GM12873 (cell line): ENCODE measurements around the gene RPS18.

Experiments
- CTCF ChIP-seq: IDR thresholded peaks from 2 replicates; pipeline ENCODE4 v1.5.1; 2012; ENCODE audit warnings: low read depth, mild to moderate bottlenecking, moderate library complexity, low read length, control low read depth; ENCODE audit not compliant: insufficient read depth; ENCODE audit errors: missing control alignments

RPS18 gene

DNA sequence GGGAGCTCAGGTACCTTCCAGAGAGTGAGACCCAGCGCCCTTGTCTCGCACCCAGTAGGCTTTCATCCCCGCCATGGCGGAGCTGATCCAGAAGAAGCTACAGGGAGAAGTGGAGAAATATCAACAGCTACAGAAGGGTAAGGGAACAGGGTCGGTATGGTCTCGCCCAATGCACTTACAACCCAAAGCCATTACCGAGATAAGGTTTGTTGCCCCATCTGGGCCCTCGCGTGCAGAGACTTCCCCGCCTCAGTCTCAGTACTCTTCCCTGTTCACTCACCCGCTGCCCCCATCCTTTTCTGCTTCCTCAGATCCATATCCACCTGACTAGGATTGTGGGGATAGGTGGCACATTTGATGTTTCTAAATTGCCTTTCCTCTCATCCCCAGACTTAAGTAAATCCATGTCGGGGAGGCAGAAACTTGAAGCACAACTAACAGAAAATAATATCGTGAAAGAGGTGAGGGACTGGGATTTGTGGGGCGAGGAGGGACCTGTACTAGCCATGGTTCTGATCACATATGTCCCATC, 18.0 kb downstream of the RPS18 start:
- TF ChIP-seq CTCF = no peak

DNA sequence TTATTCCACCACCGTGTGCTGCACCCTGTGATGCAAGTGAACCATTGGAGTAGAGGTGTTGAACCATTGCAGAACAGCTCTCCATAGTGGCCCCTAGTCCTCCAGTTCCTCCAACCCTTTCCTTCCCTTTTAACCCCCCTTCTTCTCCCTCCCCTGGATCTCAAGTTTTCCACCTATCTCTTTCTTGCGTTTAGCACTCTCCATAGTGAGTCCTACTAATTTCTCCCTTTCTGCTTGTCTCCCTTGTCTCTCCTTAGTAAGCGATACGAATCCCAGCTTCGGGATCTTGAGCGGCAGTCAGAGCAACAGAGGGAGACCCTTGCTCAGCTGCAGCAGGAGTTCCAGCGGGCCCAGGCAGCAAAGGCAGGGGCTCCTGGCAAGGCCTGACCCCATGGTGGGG, 18.6 kb downstream of the RPS18 start:
- TF ChIP-seq CTCF = no peak

- no peak for TF ChIP-seq CTCF
Observed at GRCh38 chr6:33292996-33293682, 21.3 kb downstream of the RPS18 start.

GRCh38 chr6:33294086-33294823, 22.4 kb downstream of the RPS18 start:
- no peak for TF ChIP-seq CTCF

GRCh38 chr6:33295621-33296369, 23.9 kb downstream of the RPS18 start:
- TF ChIP-seq CTCF = no peak

GRCh38 chr6:33296797-33297405, 25.0 kb downstream of the RPS18 start:
- TF ChIP-seq CTCF = no peak
